Neuron (in vitro differentiated cells): ENCODE data around the gene AFAP1L1.

ENCODE experiments used
- H2AFZ ChIP-seq: one replicate; pipeline ENCODE4 v1.6.1; 2013; ENCODE audit warnings: low read depth, mild to moderate bottlenecking, inconsistent platforms, low read length, moderate library complexity
- H3K27me3 ChIP-seq: one replicate; pipeline ENCODE4 v1.6.1; 2013; ENCODE audit warnings: low read length; ENCODE audit not compliant: insufficient read depth
- H3K36me3 ChIP-seq: one replicate; pipeline ENCODE4 v1.6.1; 2013; ENCODE audit warnings: low read length; ENCODE audit not compliant: insufficient read depth
- H3K4me1 ChIP-seq: one replicate; pipeline ENCODE4 v1.6.1; 2013; ENCODE audit warnings: low read length; ENCODE audit not compliant: insufficient read depth
- H3K4me3 ChIP-seq: 2 replicates; pipeline ENCODE4 v1.5.1; 2013; ENCODE audit warnings: mild to moderate bottlenecking, low read length, moderate library complexity
- H3K9me3 ChIP-seq: one replicate; pipeline ENCODE4 v1.6.1; 2013; ENCODE audit warnings: low read length

The AFAP1L1 gene

GRCh38 chr5:149357370-149358293, 86.0 kb downstream of the AFAP1L1 start, which contains the start of gene PCYOX1L:
TSS of gene PCYOX1L (plus strand) at chr5:149358046. CDS start at chr5:149358069, 23 bp downstream.
- Histone ChIP-seq H3K27me3 (no peaks in the 10 kb centered on the region), H3K4me3 (peak within 1 kb of the TSS; percentile 91), H3K9me3 (no peaks in the 10 kb centered on the region), H2AFZ (peak within 1 kb of the TSS; percentile 96), H3K4me1 (peaks cover 18% of the 10 kb centered on the region), H3K36me3 (peaks cover 23% of the 10 kb centered on the region)

DNA sequence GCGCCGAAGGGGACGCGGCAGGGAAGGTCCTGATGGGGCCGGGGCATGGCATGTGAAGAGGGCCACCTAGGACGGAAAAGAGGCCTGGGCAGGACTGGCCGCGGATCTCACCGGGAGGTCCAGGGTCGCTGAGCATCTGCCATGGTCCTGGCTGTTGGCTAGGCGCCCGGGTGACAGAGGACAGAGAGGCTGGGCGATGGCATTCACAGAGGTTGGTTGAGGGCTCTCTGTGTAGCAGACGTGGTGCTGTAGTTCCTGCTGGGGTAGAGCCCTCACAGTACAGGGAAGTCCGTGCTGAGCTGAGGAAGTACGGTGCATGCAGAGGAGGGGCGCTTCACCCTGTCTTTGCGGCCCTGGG, 86.6 kb downstream of the AFAP1L1 start:
- Histone ChIP-seq H2AFZ (peak overlapping the region; percentile 96), H3K36me3 (peaks cover 17% of the 10 kb centered on the region), H3K4me1 (peaks cover 20% of the 10 kb centered on the region)

DNA sequence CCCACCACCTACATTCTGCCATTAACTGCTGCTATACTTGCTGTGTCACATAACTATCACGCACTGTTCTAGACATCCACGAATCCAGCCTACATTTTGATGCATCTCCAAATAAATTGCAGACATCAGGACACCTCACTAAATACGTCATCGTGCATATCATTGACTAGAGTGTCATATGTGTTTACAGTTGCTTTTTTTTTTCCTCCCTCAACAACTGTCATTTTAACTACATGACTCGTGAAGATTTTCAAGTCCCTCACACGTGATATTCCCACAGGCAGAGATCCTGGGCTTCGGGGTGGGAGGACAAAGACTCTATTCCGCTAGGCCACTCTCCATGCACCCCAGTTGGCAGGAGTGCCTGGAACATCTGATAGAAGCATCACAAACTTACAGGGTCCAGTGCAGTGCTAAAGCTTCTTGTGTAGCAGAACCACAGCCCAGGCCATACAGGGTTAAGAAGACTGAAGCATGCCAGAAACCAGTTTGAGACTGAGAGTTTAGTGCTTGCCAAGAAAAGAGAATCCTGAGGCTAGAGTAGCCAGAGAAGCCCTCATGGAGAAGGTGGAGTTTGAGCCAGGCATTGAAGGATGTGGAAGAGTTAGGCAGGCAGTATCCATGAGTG, 87.3 kb downstream of the AFAP1L1 start:
- no peaks in the 10 kb centered on the region for H3K27me3 ChIP-seq
- no peaks in the 10 kb centered on the region for H3K9me3 ChIP-seq
- peaks cover 27% of the 10 kb centered on the region for H3K4me1 ChIP-seq
- H3K4me3 ChIP-seq: peak overlapping the region; percentile 91
- no peak overlapping the region for H2AFZ ChIP-seq
- peaks cover 10% of the 10 kb centered on the region for H3K36me3 ChIP-seq

More for the DNA sequence above, 86.6 kb downstream of the AFAP1L1 start:
- Histone ChIP-seq H3K9me3 (no peaks in the 10 kb centered on the region), H3K4me3 (peak overlapping the region; percentile 91), H3K27me3 (no peaks in the 10 kb centered on the region)

DNA sequence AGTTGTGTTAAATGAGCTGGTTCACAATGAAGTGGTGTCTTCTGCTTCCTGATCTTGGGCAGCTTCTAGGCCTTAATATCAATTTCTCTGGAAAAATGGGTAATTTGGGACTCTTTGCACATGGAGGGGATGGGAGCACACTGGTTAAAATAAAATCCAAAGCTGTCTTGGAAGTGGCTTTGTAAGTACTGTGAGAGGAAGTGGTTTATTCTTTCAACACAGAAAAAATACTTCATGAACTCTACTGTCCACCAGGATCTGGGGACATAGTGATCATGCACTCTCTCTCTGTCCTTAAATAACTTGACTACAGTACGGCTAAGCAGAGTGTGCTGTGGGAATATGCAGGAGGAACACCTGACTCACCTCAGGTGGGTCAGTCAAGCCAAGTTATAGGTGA, 88.6 kb downstream of the AFAP1L1 start:
- Histone ChIP-seq H3K27me3 (no peaks in the 10 kb centered on the region), H2AFZ (no peak overlapping the region), H3K36me3 (peaks cover 1% of the 10 kb centered on the region), H3K4me3 (no peak overlapping the region), H3K4me1 (peaks cover 31% of the 10 kb centered on the region), H3K9me3 (no peaks in the 10 kb centered on the region)

- Histone ChIP-seq H3K36me3 (no peaks in the 10 kb centered on the region), H3K4me3 (no peak overlapping the region), H3K4me1 (peaks cover 25% of the 10 kb centered on the region), H3K9me3 (no peaks in the 10 kb centered on the region), H2AFZ (no peak overlapping the region), H3K27me3 (no peaks in the 10 kb centered on the region)
These were observed 90.9 kb downstream of the AFAP1L1 start for GRCh38 chr5:149362541-149362940.

- no peak overlapping the region for H2AFZ ChIP-seq
These were observed 91.7 kb downstream of the AFAP1L1 start for GRCh38 chr5:149363358-149363757.

GRCh38 chr5:149363936-149364335, 92.3 kb downstream of the AFAP1L1 start:
- no peaks in the 10 kb centered on the region for H3K36me3 ChIP-seq
- no peak overlapping the region for H3K4me3 ChIP-seq
- H3K27me3 ChIP-seq: no peaks in the 10 kb centered on the region
- H3K4me1 ChIP-seq: peaks cover 18% of the 10 kb centered on the region
- no peaks in the 10 kb centered on the region for H3K9me3 ChIP-seq
- no peak overlapping the region for H2AFZ ChIP-seq

More at GRCh38 chr5:149363358-149363757, 91.7 kb downstream of the AFAP1L1 start:
- Histone ChIP-seq H3K9me3 (no peaks in the 10 kb centered on the region), H3K4me3 (no peak overlapping the region), H3K36me3 (no peaks in the 10 kb centered on the region), H3K27me3 (no peaks in the 10 kb centered on the region), H3K4me1 (peaks cover 23% of the 10 kb centered on the region)

DNA sequence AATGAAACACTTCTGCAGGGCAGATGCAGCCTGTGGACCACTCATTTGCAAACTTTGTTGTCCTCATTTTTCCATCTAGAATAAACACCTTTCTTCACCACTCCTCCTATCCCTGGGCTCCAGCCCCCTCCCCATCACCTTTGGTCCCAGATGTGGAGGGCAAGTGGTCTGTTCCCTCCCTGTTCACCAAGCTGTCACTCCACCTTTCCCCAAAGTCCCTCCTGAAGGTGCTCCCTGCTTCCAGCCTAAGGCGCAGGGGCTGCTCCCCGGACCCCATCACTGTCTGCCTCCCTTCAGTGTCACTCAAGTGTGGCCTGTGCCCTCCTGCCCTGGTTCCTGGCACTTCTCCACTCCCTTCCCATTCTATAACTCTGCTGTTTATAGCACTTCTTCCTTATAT, 93.1 kb downstream of the AFAP1L1 start:
- no peaks in the 10 kb centered on the region for H3K36me3 ChIP-seq
- H3K9me3 ChIP-seq: no peaks in the 10 kb centered on the region
- H3K4me3 ChIP-seq: no peak overlapping the region
- no peaks in the 10 kb centered on the region for H3K27me3 ChIP-seq
- peaks cover 14% of the 10 kb centered on the region for H3K4me1 ChIP-seq
- no peak overlapping the region for H2AFZ ChIP-seq

- H3K4me1 ChIP-seq: peaks cover 14% of the 10 kb centered on the region
- H3K27me3 ChIP-seq: no peaks in the 10 kb centered on the region
- no peak overlapping the region for H3K4me3 ChIP-seq
- H2AFZ ChIP-seq: no peak overlapping the region
- no peaks in the 10 kb centered on the region for H3K9me3 ChIP-seq
- H3K36me3 ChIP-seq: no peaks in the 10 kb centered on the region
These were observed 93.8 kb downstream of the AFAP1L1 start for GRCh38 chr5:149365418-149365817.

DNA sequence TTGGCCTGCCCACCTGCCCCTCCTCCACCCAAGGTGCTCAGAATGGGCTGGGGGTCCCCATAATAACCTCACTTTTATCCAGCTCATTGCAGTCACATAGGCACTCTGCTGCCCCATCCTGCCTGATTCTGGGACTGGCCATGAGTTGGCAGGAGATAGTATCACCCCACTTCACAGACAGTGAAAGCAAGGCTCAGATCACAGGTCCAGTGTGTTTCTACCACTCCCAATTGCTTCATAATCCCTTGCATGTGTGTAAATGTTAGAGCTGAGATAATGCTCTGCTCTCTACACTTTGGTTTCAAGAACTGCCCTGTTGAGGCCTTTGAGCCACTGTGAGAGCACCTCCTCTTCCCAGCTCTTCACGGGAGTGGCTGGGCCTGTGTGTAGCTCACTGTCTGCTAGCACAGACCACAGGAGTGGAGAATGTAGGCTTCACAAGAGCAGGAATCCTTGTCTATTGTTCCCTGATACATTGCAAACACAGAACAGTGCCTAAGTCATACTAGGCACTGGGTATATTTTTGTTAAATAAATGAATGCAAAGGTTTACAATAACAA, 94.6 kb downstream of the AFAP1L1 start:
- Histone ChIP-seq H3K27me3 (no peaks in the 10 kb centered on the region), H2AFZ (no peak overlapping the region), H3K4me3 (no peak overlapping the region), H3K4me1 (peaks cover 14% of the 10 kb centered on the region), H3K36me3 (no peaks in the 10 kb centered on the region), H3K9me3 (no peaks in the 10 kb centered on the region)

- Histone ChIP-seq H3K4me1 (peaks cover 14% of the 10 kb centered on the region), H3K9me3 (no peaks in the 10 kb centered on the region), H3K36me3 (no peaks in the 10 kb centered on the region), H3K27me3 (no peaks in the 10 kb centered on the region), H2AFZ (no peak overlapping the region), H3K4me3 (no peak overlapping the region)
These were observed 95.8 kb downstream of the AFAP1L1 start for GRCh38 chr5:149367249-149367971.

DNA sequence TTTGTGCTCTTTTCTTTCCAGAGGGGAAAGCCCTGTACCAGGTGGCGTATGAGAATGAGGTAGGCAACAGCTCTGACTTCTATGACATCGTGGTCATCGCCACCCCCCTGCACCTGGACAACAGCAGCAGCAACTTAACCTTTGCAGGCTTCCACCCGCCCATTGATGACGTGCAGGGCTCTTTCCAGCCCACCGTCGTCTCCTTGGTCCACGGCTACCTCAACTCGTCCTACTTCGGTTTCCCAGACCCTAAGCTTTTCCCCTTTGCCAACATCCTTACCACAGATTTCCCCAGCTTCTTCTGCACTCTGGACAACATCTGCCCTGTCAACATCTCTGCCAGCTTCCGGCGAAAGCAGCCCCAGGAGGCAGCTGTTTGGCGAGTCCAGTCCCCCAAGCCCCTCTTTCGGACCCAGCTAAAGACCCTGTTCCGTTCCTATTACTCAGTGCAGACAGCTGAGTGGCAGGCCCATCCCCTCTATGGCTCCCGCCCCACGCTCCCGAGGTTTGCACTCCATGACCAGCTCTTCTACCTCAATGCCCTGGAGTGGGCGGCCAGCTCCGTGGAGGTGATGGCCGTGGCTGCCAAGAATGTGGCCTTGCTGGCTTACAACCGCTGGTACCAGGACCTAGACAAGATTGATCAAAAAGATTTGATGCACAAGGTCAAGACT, 96.5 kb downstream of the AFAP1L1 start:
- peaks cover 13% of the 10 kb centered on the region for H3K4me1 ChIP-seq
- H3K4me3 ChIP-seq: no peak overlapping the region
- no peak overlapping the region for H2AFZ ChIP-seq
- H3K27me3 ChIP-seq: no peaks in the 10 kb centered on the region
- no peaks in the 10 kb centered on the region for H3K9me3 ChIP-seq
- no peaks in the 10 kb centered on the region for H3K36me3 ChIP-seq
